ENCODE results near the gene DOHH.
A peak's percentile ranks its signal among the peaks of the same experiment; 100 is the strongest.

Gene DOHH

GRCh38 chr19:3517638-3518037, 17.2 kb upstream of the DOHH start:
- peaks cover 5 to 67% of the 10 kb centered on the region in 2 experiments; a peak in 1 of 3 replicates for H3K36me3 ChIP-seq (ENCODE audit: control insufficient read depth in 2 of 2, insufficient read depth in 1 of 2, low read length in 2 of 2)
- H3K4me1 ChIP-seq (ENCODE audit: control insufficient read depth, insufficient read depth, low read length), result peaks cover 4% of the 10 kb centered on the region; the same call in 1 of the 2 replicates
- ChIA-PET CTCF (no interaction called here), POLR2A (interaction anchor here (0.6 to 0.7 kb wide), 2 partner anchors 131 to 173 kb away, joined by 3 to 6 read pairs; no protein-coding TSS in a partner anchor)
- H3K4me3 ChIP-seq (ENCODE audit: low read depth, low read length), result no peak overlapping the region
- no peak overlapping the region for H3K27ac ChIP-seq (ENCODE audit: extremely low read depth, low read depth, low read length)
- TF ChIP-seq ZNF362 (tag by site-specific recombination; IDR thresholded peaks at IDR 0.05) (0 out of 2 replicates have a peak, but pooled peaks have one; percentile 27), ZFP37 (tag by site-specific recombination; IDR thresholded peaks at IDR 0.05) (no peak), ZNF785 (tag by site-specific recombination; IDR thresholded peaks at IDR 0.05) (no peak)
- H3K9me3 ChIP-seq (ENCODE audit: control insufficient read depth, insufficient read depth, low read depth, low read length), result no peaks in the 10 kb centered on the region

DNA sequence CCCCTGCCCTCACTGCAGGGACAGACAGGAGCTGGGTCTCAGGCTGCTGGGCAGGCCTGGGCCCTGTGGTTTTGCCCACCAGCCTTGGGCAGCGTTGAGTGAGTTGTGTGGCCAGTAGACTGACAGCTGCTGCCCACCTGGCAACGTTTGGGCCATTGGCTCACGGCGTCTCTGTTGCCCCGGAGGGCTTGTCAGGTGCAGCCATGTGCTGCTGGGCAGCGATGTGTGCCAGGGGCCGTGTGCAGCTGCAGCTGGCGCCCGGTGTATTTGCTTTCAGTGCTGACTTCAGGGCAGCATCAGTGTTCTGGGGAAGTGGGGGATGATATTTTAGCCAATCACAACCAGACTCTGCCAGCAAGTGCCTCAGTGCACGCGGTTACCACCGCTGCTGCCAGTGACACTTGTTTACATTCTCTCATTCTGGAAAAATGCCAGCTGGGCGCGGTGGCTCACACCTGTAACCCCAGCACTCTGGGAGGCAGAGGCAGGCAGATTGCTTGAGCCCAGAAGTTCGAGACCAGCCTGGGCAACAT, 16.3 kb upstream of the DOHH start:
- Histone ChIP-seq H3K4me1 (ENCODE audit: control insufficient read depth, insufficient read depth, low read length) (peaks cover 4% of the 10 kb centered on the region; the same call in 1 of the 2 replicates), H3K36me3 (ENCODE audit: control insufficient read depth in 2 of 2, insufficient read depth in 1 of 2, low read length in 2 of 2) (peaks cover 5 to 67% of the 10 kb centered on the region in 2 experiments; a peak in 1 of 3 replicates), H3K27ac (ENCODE audit: extremely low read depth, low read depth, low read length) (no peak overlapping the region), H3K4me3 (ENCODE audit: low read depth, low read length) (no peak overlapping the region), H3K9me3 (ENCODE audit: control insufficient read depth, insufficient read depth, low read depth, low read length) (no peaks in the 10 kb centered on the region)
- POLR2A ChIA-PET, result interaction anchor here (0.5 kb wide), 1 partner anchor 52 kb away, joined by 3 read pairs; no protein-coding TSS in a partner anchor
- CTCF ChIA-PET, result interaction anchor here (0.9 kb wide), 1 partner anchor 11 kb away, joined by 7 read pairs; no protein-coding TSS in a partner anchor
- TF ChIP-seq, protein P1, sequence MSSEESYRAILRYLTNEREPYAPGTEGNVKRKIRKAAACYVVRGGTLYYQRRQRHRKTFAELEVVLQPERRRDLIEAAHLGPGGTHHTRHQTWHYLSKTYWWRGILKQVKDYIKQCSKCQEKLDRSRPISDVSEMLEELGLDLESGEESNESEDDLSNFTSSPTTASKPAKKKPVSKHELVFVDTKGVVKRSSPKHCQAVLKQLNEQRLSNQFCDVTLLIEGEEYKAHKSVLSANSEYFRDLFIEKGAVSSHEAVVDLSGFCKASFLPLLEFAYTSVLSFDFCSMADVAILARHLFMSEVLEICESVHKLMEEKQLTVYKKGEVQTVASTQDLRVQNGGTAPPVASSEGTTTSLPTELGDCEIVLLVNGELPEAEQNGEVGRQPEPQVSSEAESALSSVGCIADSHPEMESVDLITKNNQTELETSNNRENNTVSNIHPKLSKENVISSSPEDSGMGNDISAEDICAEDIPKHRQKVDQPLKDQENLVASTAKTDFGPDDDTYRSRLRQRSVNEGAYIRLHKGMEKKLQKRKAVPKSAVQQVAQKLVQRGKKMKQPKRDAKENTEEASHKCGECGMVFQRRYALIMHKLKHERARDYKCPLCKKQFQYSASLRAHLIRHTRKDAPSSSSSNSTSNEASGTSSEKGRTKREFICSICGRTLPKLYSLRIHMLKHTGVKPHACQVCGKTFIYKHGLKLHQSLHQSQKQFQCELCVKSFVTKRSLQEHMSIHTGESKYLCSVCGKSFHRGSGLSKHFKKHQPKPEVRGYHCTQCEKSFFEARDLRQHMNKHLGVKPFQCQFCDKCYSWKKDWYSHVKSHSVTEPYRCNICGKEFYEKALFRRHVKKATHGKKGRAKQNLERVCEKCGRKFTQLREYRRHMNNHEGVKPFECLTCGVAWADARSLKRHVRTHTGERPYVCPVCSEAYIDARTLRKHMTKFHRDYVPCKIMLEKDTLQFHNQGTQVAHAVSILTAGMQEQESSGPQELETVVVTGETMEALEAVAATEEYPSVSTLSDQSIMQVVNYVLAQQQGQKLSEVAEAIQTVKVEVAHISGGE (tag by site-specific recombination; conservative IDR thresholded peaks at IDR 0.05; ENCODE audit: low read depth), result no peak
- TF ChIP-seq ZNF768 (tag by site-specific recombination; IDR thresholded peaks at IDR 0.05) (no peak), BCL11B (tag by site-specific recombination; IDR thresholded peaks at IDR 0.05; ENCODE audit: low read depth) (no peak), GLIS1 (tag by site-specific recombination; IDR thresholded peaks at IDR 0.05) (peak; percentile 54), ZNF26 (tag by site-specific recombination; IDR thresholded peaks at IDR 0.05) (no peak), ZNF16 (tag by site-specific recombination; IDR thresholded peaks at IDR 0.05; ENCODE audit: low read depth) (no peak), ZNF473 (tag by site-specific recombination; IDR thresholded peaks at IDR 0.05) (no peak), ZNF18 (tag by site-specific recombination; IDR thresholded peaks at IDR 0.05) (peak; percentile 92), ZNF2 (tag by site-specific recombination; IDR thresholded peaks at IDR 0.05) (0 out of 2 replicates have a peak, but pooled peaks have one; percentile 15), ZNF37A (tag by site-specific recombination; IDR thresholded peaks at IDR 0.05) (no peak), KLF9 (tag by site-specific recombination; IDR thresholded peaks at IDR 0.05; ENCODE audit: low read depth) (no peak), SCRT2 (tag by site-specific recombination; IDR thresholded peaks at IDR 0.05) (peak; percentile 97), REPIN1 (tag by site-specific recombination; IDR thresholded peaks at IDR 0.05; ENCODE audit: low read depth) (no peak), ZNF621 (tag by site-specific recombination; IDR thresholded peaks at IDR 0.05) (no peak), TCF7L2 (IDR thresholded peaks at IDR 0.05; ENCODE audit: borderline replicate concordance, low read depth, low read length) (no peak), ZNF658 (tag by site-specific recombination; IDR thresholded peaks at IDR 0.05) (no peak), ZSCAN5A (tag by site-specific recombination; IDR thresholded peaks at IDR 0.05) (no peak)
- TF ChIP-seq, protein P2, sequence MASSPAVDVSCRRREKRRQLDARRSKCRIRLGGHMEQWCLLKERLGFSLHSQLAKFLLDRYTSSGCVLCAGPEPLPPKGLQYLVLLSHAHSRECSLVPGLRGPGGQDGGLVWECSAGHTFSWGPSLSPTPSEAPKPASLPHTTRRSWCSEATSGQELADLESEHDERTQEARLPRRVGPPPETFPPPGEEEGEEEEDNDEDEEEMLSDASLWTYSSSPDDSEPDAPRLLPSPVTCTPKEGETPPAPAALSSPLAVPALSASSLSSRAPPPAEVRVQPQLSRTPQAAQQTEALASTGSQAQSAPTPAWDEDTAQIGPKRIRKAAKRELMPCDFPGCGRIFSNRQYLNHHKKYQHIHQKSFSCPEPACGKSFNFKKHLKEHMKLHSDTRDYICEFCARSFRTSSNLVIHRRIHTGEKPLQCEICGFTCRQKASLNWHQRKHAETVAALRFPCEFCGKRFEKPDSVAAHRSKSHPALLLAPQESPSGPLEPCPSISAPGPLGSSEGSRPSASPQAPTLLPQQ (tag by site-specific recombination; IDR thresholded peaks at IDR 0.05), result no peak
- TF ChIP-seq, protein P3, sequence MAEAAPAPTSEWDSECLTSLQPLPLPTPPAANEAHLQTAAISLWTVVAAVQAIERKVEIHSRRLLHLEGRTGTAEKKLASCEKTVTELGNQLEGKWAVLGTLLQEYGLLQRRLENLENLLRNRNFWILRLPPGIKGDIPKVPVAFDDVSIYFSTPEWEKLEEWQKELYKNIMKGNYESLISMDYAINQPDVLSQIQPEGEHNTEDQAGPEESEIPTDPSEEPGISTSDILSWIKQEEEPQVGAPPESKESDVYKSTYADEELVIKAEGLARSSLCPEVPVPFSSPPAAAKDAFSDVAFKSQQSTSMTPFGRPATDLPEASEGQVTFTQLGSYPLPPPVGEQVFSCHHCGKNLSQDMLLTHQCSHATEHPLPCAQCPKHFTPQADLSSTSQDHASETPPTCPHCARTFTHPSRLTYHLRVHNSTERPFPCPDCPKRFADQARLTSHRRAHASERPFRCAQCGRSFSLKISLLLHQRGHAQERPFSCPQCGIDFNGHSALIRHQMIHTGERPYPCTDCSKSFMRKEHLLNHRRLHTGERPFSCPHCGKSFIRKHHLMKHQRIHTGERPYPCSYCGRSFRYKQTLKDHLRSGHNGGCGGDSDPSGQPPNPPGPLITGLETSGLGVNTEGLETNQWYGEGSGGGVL (tag by site-specific recombination; IDR thresholded peaks at IDR 0.05), result no peak

Measured in HEK293 (cell line).